HG03139 (cell line): ENCODE data around the gene PCDHGB5.
"Not testable (repeated sequence)": the region's sequence is repeated elsewhere in the genome, so short reads cannot be mapped to it uniquely, and the experiment has no call there.

Source experiments
- ATAC-seq: cut with Tn5 transposase; IDR thresholded peaks from one replicate; pipeline ENCODE4 v1.9.1; 2021; ENCODE audit not compliant: unreplicated experiment

PCDHGB5 gene

DNA sequence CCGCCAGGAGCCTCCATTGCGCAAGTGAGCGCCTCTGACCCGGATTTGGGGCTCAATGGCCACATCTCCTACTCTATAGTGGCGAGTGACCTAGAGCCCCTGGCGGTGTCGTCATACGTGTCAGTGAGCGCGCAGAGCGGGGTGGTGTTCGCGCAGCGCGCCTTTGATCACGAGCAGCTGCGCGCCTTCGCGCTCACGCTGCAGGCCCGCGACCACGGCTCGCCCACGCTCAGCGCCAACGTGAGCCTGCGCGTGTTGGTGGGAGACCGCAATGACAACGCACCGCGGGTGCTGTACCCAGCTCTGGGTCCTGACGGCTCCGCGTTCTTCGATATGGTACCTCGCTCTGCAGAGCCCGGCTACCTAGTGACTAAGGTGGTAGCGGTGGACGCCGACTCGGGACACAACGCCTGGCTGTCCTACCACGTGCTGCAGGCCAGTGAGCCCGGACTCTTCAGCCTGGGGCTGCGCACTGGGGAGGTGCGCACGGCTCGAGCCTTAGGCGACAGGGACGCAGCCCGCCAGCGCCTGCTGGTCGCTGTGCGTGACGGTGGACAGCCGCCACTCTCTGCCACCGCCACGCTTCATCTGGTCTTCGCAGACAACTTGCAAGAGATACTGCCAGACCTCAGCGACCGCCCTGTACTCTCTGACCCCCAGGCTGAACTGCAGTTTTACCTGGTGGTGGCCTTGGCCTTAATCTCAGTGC is 12.0 kb downstream of the PCDHGB5 start:
- no peak for ATAC-seq

DNA sequence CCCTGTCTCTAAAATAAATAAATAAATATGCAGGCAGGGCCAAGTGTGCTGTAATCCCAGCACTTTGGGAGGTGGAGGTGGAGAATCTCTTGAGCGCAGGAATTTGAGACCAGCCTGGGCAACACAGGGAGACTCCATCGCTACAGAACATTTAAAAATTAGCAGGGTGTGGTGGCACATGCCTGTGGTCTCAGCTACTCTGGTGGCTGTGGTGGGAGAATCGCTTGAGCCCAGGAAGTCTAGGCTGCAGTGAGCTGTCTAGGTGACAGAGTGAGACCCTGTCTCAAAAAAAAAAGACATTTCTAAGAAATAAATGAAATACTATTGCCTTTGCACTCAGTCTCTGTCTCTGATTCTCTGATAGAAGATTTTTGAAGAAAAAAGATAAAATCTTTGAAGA is 13.8 kb downstream of the PCDHGB5 start:
- no peak for ATAC-seq

DNA sequence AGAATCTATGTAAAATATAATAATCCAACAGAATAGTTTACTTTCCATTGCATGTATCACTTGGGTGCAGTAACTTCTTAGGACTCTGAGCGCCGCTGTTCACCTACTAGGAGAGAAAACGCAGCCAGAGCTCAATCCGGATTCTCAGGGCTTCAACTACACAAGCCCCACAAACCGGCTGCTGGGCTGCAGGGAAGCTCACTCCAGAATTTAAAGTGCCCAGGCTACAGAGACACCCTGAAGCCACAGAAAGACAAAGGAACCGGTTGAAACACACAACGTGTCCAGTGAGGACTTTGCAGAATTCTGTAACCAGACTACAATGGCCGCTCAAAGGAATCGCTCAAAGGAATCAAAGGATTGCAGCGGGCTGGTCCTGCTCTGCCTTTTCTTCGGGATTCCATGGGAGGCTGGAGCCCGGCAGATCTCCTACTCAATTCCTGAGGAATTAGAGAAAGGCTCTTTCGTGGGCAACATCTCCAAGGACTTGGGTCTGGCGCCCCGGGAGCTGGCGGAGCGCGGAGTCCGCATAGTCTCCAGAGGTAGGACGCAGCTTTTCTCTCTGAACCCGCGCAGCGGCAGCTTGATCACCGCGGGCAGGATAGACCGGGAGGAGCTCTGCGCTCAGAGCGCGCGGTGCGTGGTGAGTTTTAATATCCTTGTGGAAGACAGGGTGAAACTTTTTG is 15.2 kb downstream of the PCDHGB5 start, which contains the start of gene PCDHGA10:
Gene PCDHGA10, plus strand, starts transcription at position 134 of the 686 bp plus-strand sequence. Its CDS starts 189 bp downstream, at position 323.
- peak; percentile 81 for ATAC-seq

DNA sequence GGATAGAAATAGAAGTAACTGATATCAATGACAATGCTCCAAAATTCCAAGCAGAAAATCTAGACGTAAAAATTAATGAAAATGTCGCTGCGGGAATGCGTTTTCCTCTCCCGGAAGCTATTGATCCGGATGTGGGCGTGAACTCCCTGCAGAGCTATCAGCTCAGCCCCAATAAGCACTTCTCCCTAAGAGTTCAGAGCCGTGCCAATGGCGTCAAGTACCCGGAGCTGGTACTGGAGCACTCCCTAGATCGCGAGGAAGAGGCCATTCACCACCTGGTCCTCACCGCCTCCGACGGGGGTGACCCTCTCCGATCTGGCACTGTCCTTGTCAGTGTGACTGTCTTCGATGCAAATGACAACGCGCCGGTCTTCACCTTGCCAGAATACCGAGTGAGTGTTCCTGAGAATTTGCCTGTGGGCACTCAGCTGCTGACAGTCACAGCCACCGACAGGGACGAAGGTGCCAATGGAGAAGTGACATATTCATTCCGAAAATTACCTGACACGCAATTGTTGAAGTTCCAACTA is 15.9 kb downstream of the PCDHGB5 start:
- ATAC-seq = no peak

DNA sequence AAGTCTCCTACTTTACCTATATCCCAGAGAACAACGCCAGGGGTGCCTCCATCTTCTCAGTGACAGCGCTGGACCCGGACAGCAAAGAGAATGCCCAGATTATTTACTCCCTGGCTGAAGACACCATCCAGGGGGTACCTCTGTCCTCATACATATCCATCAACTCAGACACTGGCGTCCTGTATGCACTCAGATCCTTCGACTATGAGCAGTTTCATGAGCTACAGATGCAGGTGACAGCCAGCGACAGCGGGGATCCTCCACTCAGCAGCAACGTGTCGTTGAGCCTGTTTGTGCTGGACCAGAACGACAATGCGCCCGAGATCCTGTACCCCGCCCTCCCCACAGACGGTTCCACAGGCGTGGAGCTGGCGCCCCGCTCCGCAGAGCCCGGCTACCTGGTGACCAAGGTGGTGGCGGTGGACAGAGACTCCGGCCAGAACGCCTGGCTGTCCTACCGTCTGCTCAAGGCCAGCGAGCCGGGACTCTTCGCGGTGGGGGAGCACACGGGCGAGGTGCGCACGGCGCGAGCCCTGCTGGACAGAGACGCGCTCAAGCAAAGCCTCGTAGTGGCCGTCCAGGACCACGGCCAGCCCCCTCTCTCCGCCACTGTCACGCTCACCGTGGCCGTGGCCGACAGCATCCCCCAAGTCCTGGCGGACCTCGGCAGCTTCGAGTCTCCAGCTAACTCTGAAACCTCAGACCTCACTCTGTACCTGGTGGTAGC is 17.0 kb downstream of the PCDHGB5 start:
- ATAC-seq = not testable (repeated sequence)

DNA sequence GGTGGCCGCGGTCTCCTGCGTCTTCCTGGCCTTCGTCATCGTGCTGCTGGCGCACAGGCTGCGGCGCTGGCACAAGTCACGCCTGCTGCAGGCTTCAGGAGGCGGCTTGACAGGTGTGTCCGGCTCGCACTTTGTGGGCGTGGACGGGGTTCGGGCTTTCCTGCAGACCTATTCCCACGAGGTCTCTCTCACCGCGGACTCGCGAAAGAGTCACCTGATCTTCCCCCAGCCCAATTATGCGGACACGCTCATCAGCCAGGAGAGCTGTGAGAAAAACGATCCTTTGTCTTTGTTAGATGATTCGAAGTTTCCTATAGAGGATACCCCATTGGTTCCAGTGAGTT is 17.5 kb downstream of the PCDHGB5 start:
- ATAC-seq = not testable (repeated sequence)

DNA sequence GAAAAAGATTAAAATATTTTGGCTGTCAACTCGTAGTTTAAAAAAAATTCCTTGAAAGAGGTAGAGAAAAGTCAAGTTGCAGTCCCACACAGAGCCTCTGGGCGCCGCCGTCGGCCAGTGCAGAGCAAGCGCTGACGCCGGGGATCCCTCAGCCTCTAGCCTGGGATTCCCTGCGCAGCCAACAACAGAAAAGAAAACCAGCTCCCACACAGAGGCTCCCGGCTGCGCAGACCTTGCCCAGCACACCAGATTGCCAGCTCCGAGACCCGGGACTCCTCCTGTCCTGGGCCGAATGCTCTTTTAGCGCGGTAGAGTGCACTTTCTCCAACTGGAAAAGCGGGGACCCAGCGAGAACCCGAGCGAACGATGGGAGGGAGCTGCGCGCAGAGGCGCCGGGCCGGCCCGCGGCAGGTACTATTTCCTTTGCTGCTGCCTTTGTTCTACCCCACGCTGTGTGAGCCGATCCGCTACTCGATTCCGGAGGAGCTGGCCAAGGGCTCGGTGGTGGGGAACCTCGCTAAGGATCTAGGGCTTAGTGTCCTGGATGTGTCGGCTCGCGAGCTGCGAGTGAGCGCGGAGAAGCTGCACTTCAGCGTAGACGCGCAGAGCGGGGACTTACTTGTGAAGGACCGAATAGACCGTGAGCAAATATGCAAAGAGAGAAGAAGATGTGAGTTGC is 19.9 kb downstream of the PCDHGB5 start, which contains the start of gene PCDHGB7:
Gene PCDHGB7, plus strand, starts transcription at position 184 of the 679 bp plus-strand sequence. Its CDS starts 183 bp downstream, at position 367.
- peak; percentile 68 for ATAC-seq

DNA sequence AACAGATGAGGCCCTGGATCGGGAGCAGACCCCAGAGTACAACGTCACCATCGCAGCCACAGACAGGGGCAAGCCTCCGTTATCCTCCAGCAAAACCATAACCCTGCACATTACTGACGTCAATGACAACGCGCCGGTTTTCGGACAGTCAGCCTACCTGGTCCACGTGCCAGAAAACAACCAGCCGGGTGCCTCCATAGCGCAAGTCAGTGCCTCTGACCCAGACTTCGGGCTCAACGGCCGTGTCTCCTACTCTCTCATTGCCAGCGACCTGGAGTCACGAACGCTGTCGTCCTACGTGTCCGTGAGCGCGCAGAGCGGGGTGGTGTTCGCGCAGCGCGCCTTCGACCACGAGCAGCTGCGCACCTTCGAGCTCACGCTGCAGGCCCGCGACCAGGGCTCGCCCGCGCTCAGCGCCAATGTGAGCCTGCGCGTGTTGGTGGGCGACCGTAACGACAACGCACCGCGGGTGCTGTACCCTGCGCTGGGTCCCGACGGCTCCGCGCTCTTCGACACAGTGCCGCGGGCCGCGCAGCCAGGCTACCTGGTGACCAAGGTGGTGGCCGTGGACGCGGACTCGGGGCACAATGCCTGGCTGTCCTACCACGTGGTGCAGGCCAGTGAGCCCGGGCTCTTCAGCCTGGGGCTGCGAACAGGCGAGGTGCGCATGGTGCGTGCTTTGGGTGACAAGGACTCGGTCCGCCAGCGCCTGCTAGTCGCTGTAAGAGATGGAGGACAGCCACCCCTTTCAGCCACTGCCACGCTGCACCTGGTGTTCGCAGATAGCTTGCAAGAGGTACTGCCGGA is 21.5 kb downstream of the PCDHGB5 start:
- ATAC-seq = no peak

DNA sequence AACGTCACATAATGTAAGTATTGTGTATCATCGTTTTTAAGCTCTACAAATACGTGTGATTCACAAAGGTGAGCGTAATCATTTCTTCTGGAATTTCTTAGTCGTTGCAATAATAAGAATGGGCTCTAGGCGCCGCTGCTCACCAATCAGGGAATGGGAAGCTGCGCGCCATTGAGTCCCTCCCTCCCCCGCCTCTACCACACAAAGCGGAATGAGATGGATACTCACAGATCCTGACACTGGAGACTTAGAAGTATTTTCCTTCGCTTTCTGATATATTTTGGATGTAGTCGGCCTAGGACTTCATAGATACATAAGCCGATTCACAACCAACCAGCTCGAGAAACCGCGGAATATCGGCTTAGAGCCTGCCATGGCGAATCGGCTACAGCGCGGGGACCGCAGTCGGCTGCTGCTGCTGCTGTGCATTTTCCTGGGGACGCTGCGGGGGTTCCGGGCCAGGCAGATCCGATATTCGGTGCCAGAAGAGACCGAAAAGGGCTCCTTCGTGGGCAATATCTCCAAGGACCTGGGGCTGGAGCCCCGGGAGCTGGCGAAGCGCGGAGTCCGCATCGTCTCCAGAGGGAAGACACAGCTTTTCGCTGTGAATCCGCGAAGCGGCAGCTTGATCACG is 23.2 kb downstream of the PCDHGB5 start, which contains the start of gene PCDHGA11:
Gene PCDHGA11, plus strand, starts transcription at position 197 of the 634 bp plus-strand sequence. Its CDS starts 177 bp downstream, at position 374.
- no peak for ATAC-seq

DNA sequence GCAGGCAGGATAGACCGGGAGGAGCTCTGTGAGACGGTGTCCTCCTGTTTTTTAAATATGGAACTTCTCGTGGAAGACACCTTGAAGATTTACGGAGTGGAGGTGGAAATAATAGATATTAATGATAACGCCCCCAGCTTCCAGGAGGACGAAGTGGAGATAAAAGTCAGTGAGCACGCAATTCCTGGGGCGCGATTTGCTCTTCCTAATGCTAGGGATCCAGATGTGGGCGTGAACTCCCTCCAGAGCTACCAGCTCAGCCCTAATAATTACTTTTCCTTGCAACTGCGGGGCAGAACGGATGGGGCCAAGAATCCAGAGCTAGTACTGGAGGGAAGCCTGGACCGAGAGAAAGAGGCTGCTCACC is 23.7 kb downstream of the PCDHGB5 start:
- ATAC-seq = no peak

DNA sequence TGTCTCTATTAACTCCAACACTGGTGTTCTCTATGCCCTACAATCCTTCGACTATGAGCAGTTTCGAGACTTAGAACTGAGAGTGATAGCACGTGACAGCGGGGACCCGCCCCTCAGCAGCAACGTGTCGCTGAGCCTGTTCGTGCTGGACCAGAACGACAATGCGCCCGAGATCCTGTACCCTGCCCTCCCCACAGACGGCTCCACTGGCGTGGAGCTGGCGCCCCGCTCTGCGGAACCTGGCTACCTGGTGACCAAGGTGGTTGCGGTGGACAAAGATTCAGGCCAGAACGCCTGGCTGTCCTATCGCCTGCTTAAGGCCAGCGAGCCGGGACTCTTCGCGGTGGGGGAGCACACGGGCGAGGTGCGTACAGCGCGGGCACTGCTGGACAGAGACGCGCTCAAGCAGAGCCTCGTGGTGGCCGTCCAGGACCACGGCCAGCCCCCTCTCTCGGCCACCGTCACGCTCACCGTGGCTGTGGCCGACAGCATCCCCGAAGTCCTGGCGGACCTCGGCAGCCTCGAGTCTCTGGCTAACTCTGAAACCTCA is 25.1 kb downstream of the PCDHGB5 start:
- no peak for ATAC-seq

DNA sequence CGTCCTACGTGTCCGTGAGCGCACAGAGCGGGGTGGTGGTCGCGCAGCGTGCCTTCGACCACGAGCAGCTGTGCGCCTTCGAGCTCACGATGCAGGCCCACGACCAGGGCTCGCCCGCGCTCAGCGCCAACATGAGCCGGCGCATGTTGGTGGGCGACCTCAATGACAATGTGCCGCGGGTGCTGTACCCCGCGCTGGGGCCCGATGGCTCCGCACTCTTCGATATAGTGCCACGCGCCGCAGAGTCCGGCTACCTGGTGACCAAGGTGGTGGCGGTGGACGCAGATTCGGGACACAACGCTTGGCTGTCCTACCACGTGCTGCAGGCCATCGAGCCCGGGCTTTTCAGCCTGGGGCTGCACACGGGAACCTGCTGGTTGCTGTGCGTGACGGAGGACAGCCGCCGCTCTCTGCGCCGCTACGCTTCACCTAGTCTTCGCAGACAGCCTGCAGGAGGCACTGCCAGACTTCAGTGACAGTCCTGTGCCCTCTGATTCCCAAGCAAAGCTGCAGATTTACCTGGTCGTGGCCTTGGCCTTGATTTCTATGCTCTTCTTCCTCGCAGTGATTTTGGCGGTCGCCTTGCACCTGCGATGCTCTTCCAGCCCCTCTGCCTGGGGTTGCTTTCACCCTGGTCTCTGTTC is 30.2 kb downstream of the PCDHGB5 start:
- ATAC-seq = no peak

DNA sequence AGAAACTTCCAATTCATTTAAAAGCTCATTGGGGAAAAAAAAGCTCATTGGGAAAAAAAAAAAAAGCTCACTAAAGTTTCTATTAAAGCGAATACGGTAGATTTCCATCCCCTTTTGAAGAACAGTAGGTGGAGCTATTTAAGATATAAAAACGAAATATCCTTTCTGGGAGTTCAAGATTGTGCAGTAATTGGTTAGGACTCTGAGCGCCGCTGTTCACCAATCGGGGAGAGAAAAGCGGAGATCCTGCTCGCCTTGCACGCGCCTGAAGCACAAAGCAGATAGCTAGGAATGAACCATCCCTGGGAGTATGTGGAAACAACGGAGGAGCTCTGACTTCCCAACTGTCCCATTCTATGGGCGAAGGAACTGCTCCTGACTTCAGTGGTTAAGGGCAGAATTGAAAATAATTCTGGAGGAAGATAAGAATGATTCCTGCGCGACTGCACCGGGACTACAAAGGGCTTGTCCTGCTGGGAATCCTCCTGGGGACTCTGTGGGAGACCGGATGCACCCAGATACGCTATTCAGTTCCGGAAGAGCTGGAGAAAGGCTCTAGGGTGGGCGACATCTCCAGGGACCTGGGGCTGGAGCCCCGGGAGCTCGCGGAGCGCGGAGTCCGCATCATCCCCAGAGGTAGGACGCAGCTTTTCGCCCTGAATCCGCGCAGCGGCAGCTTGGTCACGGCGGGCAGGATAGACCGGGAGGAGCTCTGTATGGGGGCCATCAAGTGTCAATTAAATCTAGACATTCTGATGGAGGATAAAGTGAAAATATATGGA is 32.8 kb downstream of the PCDHGB5 start, which contains the start of gene PCDHGA12:
Gene PCDHGA12, plus strand, starts transcription at position 176 of the 782 bp plus-strand sequence. Its CDS starts 253 bp downstream, at position 429.
- peak; percentile 89 for ATAC-seq

DNA sequence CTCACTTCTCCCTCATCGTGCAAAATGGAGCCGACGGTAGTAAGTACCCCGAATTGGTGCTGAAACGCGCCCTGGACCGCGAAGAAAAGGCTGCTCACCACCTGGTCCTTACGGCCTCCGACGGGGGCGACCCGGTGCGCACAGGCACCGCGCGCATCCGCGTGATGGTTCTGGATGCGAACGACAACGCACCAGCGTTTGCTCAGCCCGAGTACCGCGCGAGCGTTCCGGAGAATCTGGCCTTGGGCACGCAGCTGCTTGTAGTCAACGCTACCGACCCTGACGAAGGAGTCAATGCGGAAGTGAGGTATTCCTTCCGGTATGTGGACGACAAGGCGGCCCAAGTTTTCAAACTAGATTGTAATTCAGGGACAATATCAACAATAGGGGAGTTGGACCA is 33.5 kb downstream of the PCDHGB5 start:
- no peak for ATAC-seq

DNA sequence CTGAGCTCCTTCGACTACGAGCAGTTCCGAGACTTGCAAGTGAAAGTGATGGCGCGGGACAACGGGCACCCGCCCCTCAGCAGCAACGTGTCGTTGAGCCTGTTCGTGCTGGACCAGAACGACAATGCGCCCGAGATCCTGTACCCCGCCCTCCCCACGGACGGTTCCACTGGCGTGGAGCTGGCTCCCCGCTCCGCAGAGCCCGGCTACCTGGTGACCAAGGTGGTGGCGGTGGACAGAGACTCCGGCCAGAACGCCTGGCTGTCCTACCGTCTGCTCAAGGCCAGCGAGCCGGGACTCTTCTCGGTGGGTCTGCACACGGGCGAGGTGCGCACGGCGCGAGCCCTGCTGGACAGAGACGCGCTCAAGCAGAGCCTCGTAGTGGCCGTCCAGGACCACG is 34.6 kb downstream of the PCDHGB5 start:
- ATAC-seq = not testable (repeated sequence)

DNA sequence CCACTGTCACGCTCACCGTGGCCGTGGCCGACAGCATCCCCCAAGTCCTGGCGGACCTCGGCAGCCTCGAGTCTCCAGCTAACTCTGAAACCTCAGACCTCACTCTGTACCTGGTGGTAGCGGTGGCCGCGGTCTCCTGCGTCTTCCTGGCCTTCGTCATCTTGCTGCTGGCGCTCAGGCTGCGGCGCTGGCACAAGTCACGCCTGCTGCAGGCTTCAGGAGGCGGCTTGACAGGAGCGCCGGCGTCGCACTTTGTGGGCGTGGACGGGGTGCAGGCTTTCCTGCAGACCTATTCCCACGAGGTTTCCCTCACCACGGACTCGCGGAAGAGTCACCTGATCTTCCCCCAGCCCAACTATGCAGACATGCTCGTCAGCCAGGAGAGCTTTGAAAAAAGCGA is 35.0 kb downstream of the PCDHGB5 start:
- ATAC-seq = not testable (repeated sequence)

DNA sequence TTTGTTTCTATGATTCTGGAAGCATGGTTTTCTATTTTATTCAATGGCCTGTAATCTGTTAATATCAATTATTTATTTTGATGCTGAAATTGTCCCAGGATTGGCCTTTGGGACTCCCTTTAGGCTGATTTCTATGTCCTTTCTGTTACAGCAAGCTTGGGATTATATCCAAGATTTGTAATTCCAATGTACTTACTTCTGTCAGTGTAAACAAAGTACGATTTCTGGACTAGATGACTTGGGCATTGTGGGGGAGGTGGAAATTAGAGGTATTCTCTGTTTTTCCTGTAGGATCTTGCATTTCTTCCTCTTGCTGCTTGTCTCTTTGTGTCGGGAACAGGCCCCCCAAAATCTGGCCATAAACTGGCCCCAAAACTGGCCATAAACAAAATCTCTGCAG is 36.3 kb downstream of the PCDHGB5 start:
- ATAC-seq = no peak

DNA sequence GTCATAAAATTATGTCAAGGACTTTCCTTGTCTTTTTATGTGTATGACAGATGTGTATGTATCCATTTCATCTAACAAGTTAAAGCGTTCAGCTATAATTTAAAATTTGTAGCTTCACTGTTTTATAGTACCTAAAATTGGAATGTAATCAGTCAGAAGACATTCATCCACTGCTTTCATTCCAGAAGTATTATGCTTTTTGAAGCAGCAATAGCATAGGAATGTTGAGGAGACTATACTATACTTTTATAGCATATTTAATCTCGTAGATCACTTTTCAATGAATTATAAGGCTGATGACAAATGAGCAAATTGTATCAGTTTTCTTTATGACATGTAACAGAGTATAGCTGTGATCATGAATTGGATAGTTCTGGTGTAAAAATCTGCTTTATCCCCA is 39.5 kb downstream of the PCDHGB5 start:
- no peak for ATAC-seq
